Smooth muscle cell (in vitro differentiated cells): ENCODE data around the gene TP53TG3E. TPM values are rescaled to one million over a fixed set of nuclear protein-coding genes. Genes with fewer than 3 reads are reported as not detected.
"Not testable (repeated sequence)": the region's sequence is repeated elsewhere in the genome, so short reads cannot be mapped to it uniquely, and the experiment has no call there.

Source experiments
- DNase-seq: peaks from one replicate; lab custom pipeline; 2025; ENCODE audit not compliant: unreplicated experiment; lab: John Stamatoyannopoulos, UW
- H2AFZ ChIP-seq: fragments of 200-600 bp; sonication (generic); 2 replicates; pipeline ENCODE4 v1.6.0; 2016; ENCODE audit warnings: antibody characterized with exemption, low read depth, mild to moderate bottlenecking
- H3F3A ChIP-seq: fragments of 200-600 bp; sonication (generic); 2 replicates; pipeline ENCODE4 v1.6.0; 2017; ENCODE audit warnings: antibody characterized with exemption, low read depth
- H3K27ac ChIP-seq: fragments of 200-600 bp; sonication (generic); 2 replicates; pipeline ENCODE4 v1.5.1; 2016; ENCODE audit warnings: low read depth, mild to moderate bottlenecking
- H3K27me3 ChIP-seq: fragments of 200-600 bp; sonication (generic); 2 replicates; pipeline ENCODE4 v1.6.1; 2016; ENCODE audit warnings: low read depth, mild to moderate bottlenecking
- H3K36me3 ChIP-seq: fragments of 200-600 bp; sonication (generic); 2 replicates; pipeline ENCODE4 v1.5.1; 2016; ENCODE audit warnings: low read depth
- H3K4me1 ChIP-seq: fragments of 200-600 bp; sonication (generic); 2 replicates; pipeline ENCODE4 v1.5.1; 2016; ENCODE audit warnings: low read depth
- H3K4me2 ChIP-seq: fragments of 200-600 bp; sonication (generic); 2 replicates; pipeline ENCODE4 v1.6.0; 2016; ENCODE audit warnings: mild to moderate bottlenecking
- H3K4me3 ChIP-seq: fragments of 200-600 bp; sonication (generic); 2 replicates; pipeline ENCODE4 v1.5.1; 2016; ENCODE audit warnings: mild to moderate bottlenecking
- H3K79me2 ChIP-seq: fragments of 200-600 bp; sonication (generic); 2 replicates; pipeline ENCODE4 v1.6.0; 2016; ENCODE audit warnings: low read depth, mild to moderate bottlenecking
- H3K9ac ChIP-seq: fragments of 200-600 bp; sonication (generic); 2 replicates; pipeline ENCODE4 v1.6.0; 2016; ENCODE audit warnings: low read depth
- H3K9me3 ChIP-seq: fragments of 200-600 bp; sonication (generic); replicated peaks from 2 replicates; pipeline ENCODE4 v1.5.1; 2016; ENCODE audit warnings: low read depth
- H4K20me1 ChIP-seq: fragments of 200-600 bp; sonication (generic); 2 replicates; pipeline ENCODE4 v1.6.0; 2016; ENCODE audit warnings: low read depth
- WGBS: methylation state at CpG from one replicate; pipeline ENCODE4 v1.1.7; 2016; ENCODE audit warnings: low lambda C conversion rate; 5-methylcytosine and 5-hydroxymethylcytosine counted together
- polyA plus RNA-seq: library from polyadenylated mRNA; unstranded; fragments of >200 nt; fragmentation: Nextera tagmentation; extraction: Ambion mirVana; gene quantifications from 2 replicates; pipeline ENCODE4 v1.2.1, GENCODE V29; 2016
- small RNA-seq: library from RNA; depleted of rRNA; stranded (forward); fragments of <200 nt; gene quantifications from one replicate; pipeline ENCODE3, GENCODE V24; 2014
- total RNA-seq: library from RNA; depleted of rRNA; stranded (reverse); fragments of >200 nt; gene quantifications from 2 replicates; pipeline ENCODE4 v1.2.3, GENCODE V29; 2014

The TP53TG3E gene, protein sequence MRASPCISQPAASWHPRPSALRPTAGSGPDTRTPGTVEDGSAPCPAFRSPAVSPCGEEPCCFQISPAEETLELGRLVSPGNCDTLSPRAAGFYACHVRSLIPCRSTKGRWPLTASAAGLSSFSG
- total RNA-seq (not detected in 2 replicates), polyA plus RNA-seq (not detected in 2 replicates)

DNA sequence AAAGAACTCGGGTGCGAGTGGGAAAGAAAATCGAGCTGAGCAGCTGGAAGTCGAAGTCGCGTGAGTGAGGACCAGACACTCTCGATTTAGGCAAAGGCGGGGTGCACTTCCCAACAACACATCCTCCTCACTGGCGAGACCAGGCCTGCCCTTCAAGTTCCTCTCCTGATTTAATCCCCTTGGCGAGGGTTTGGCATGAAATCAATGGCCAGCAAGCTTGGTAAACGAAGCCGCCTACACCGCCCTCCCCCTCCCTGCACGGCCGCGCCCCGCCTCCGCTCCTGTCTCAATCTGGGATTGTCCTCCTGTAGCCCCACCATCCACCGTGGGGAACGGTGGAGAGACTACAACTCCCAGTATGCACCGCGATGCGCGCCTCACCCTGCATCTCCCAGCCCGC is at the start of gene TP53TG3E:
Gene TP53TG3E (plus strand): TSS at position 301 of the 400 bp plus-strand sequence. CDS start 68 bp downstream, at position 369.
- H3K9ac ChIP-seq, H3K4me1 ChIP-seq, H3K4me2 ChIP-seq, H3K27ac ChIP-seq, H3F3A ChIP-seq, H2AFZ ChIP-seq, H3K27me3 ChIP-seq, H3K36me3 ChIP-seq, H3K4me3 ChIP-seq, H4K20me1 ChIP-seq, H3K9me3 ChIP-seq, DNase-seq, H3K79me2 ChIP-seq: not testable (repeated sequence)
- WGBS, result no CpG with 5 or more reads among the region's 25 CpGs

DNA sequence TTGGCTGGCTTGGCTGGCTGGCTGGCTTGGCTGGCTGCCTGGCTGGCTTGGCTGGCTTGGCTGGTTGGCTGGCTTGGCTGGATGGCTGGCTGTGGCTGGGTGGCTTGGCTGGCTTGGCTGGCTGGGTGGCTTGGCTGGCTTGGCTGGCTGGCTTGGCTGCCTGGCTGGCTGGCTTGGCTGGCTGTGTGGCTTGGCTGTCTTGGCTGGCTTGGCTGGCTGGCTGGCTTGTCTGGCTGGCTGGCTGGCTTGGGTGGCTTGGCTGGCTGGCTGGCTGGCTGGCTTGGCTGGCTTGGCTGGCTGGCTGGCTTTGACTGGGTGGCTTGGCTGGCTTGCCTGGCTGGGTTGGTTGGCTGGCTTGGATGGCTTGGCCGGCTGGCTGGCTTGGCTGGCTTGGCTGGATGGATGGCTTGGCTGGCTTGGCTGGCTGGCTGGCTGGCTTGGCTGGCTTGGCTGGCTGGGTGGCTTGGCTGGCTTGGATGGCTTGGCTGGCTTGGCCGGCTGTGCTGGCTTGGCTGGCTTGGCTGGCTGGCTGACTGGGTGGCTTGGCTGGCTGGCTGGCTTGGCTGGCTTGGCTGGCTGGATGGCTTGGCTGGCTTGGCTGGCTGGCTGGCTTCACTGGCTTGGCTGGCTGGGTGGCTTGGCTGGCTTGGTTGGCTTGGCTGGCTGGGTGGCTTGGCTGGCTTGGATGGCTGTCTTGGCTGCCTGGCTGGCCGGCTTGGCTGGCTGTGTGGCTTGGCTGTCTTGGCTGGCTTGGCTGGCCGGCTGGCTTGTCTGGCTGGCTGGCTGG is 32.3 kb downstream of the TP53TG3E start:
- H3K4me3 ChIP-seq, H3K79me2 ChIP-seq, H3K9me3 ChIP-seq, H3K4me1 ChIP-seq, H2AFZ ChIP-seq, H3F3A ChIP-seq, H3K4me2 ChIP-seq, DNase-seq, H3K36me3 ChIP-seq, H4K20me1 ChIP-seq, H3K27me3 ChIP-seq, H3K27ac ChIP-seq, H3K9ac ChIP-seq: not testable (repeated sequence)
- 66% methylated on average over 4 of the region's 4 CpGs for WGBS

DNA sequence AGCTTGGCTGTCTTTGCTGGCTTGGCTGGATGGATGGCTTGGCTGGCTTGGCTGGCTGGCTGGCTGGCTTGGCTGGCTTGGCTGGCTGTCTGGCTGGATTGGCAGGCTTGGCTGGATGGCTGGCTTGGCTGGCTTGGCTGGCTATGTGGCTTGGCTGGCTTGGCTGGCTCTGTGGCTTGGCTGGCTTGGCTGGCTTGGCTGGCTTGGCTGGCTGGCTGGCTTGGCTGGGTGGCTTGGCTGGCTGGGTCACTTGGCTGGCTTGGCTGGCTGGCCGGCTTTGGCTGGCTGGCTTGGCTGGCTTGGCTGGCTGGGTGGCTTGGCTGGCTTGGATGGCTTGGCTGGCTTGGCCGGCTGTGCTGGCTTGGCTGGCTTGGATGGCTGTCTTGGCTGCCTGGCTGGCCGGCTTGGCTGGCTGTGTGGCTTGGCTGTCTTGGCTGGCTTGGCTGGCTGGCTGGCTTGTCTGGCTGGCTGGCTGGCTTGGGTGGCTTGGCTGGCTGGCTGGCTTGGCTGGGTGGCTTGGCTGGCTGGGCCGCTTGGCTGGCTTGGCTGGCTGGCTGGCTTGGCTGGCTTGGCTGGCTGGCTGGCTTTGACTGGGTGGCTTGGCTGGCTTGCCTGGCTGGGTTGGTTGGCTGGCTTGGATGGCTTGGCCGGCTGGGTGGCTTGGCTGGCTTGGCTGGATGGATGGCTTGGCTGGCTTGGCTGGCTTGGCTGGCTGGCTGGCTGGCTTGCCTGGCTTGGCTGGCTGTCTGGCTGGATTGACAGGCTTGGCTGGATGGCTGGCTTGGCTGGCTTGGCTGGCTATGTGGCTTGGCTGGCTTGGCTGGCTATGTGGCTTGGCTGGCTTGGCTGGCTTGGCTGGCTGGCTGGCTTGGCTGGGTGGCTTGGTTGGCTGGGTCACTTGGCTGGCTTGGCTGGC is 33.8 kb downstream of the TP53TG3E start:
- H3K9ac ChIP-seq, H3K4me2 ChIP-seq, H3K4me1 ChIP-seq, H3K27ac ChIP-seq, H2AFZ ChIP-seq, H3K27me3 ChIP-seq, H4K20me1 ChIP-seq, H3F3A ChIP-seq, H3K9me3 ChIP-seq, DNase-seq, H3K36me3 ChIP-seq, H3K4me3 ChIP-seq, H3K79me2 ChIP-seq: not testable (repeated sequence)
- 73% methylated on average over 5 of the region's 5 CpGs for WGBS

DNA sequence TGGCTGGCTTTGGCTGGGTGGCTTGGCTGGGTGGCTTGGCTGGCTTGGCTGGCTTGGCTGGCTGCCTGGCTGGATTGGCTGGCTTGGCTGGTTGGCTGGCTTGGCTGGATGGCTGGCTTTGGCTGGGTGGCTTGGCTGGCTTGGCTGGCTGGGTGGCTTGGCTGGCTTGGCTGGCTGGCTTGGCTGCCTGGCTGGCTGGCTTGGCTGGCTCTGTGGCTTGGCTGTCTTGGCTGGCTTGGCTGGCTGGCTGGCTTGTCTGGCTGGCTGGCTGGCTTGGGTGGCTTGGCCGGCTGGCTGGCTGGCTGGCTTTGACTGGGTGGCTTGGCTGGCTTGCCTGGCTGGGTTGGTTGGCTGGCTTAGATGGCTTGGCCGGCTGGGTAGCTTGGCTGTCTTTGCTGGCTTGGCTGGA is 34.4 kb downstream of the TP53TG3E start:
- H3K79me2 ChIP-seq, H3F3A ChIP-seq, H3K9me3 ChIP-seq, DNase-seq, H3K4me2 ChIP-seq, H4K20me1 ChIP-seq, H3K27ac ChIP-seq, H3K36me3 ChIP-seq, H3K4me3 ChIP-seq, H3K4me1 ChIP-seq, H3K27me3 ChIP-seq, H3K9ac ChIP-seq, H2AFZ ChIP-seq: not testable (repeated sequence)
- 62% methylated on average over 2 of the region's 2 CpGs for WGBS

DNA sequence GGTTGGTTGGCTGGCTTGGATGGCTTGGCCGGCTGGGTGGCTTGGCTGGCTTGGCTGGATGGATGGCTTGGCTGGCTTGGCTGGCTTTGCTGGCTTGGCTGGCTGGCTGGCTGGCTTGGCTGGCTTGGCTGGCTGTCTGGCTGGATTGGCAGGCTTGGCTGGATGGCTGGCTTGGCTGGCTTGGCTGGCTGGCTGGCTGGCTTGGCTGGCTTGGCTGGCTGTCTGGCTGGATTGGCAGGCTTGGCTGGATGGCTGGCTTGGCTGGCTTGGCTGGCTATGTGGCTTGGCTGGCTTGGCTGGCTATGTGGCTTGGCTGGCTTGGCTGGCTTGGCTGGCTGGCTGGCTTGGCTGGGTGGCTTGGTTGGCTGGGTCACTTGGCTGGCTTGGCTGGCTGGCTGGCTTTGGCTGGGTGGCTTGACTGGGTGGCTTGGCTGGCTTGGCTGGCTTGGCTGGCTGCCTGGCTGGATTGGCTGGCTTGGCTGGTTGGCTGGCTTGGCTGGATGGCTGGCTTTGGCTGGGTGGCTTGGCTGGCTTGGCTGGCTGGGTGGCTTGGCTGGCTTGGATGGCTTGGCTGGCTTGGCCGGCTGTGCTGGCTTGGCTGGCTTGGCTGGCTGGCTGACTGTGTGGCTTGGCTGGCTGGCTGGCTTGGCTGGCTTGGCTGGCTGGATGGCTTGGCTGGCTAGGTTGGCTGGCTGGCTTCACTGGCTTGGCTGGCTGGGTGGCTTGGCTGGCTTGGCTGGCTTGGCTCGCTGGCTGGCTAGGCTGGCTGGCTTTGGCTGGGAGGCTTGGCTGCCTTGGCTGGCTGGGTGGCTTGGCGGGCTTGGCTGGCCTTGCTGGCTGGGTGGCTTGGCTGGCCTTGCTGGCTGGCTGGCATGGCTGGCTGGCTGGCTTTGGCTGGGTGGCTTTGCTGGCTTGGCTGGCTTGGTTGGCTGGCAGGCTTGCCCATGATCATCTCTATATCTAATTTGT is 35.3 kb downstream of the TP53TG3E start:
- not testable (repeated sequence) for H3K9ac ChIP-seq, DNase-seq, H3K27ac ChIP-seq, H3K4me3 ChIP-seq, H3K4me2 ChIP-seq, H4K20me1 ChIP-seq, H2AFZ ChIP-seq, H3K27me3 ChIP-seq, H3K79me2 ChIP-seq, H3K36me3 ChIP-seq, H3F3A ChIP-seq, H3K9me3 ChIP-seq, H3K4me1 ChIP-seq
- 74% methylated on average over 3 of the region's 4 CpGs for WGBS

Small RNA genes lying within 50 kb of the gene (small RNA-seq; reads per million reads assigned to genes)
- not detected for gene AC141257.3

Other genes starting within 250 kb of the TP53TG3E start
- not detected in 2 replicates for gene TP53TG3C, start 110.1 kb upstream of the TP53TG3E start, total RNA-seq
- gene TP53TG3C, start 110.1 kb upstream of the TP53TG3E start, polyA plus RNA-seq, result not detected in 2 replicates
- not detected in 2 replicates for gene TP53TG3B, start 56.5 kb downstream of the TP53TG3E start, total RNA-seq
- not detected in 2 replicates for gene TP53TG3B, start 56.5 kb downstream of the TP53TG3E start, polyA plus RNA-seq
- not detected in 2 replicates for gene TP53TG3F, start 155.3 kb downstream of the TP53TG3E start, total RNA-seq
- not detected in 2 replicates for gene TP53TG3F, start 155.3 kb downstream of the TP53TG3E start, polyA plus RNA-seq